ENCODE data around the gene LIPC.
A peak's percentile ranks its signal among the peaks of the same experiment; 100 is the strongest.

LIPC gene

DNA sequence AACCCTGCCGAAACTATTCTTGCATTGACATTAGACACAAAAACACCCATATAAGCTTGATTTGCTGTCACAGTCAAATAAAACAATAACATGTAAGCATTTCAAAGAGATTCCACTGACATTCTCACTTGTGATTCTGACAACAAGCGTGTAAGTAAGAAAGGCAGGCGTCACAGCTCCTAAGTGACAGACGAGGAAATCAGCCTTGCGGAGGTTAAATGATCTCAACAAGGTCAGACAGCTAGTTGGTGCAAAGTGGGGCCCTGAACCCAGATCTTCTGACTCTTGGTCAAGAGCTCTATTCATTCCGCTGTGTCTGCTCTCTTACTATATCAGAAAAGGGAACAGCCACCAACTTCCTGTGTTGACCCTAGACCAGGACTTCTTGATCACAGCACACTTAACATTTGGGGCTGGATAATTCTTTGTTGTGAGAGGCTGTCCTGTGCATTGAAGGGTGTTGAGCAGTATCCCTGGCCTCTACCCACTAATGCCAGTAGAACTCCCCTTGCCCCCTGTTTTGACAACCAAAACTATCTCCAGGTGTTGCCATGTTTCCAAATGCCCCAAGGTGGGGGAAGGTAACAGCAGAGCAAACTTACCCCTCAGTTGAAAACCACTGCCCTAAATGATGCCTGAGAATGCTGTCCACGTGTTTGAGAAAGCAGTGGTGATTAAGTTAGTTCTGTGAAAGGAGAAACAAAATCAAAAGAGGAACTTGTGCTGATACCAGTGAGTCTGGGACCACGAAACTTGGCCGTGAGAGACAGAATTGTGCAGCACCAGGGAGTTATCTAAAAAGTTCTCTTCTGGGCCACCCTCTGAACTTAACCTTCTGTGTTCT, 86.1 kb downstream of the LIPC start:
- FAIRE-seq (no peak), DNase-seq (ENCODE audit: insufficient read length, low spot score) (no peak)
- TF ChIP-seq POLR2A (IDR thresholded peaks at IDR 0.05; ENCODE audit: low read depth, low read length) = no peak

DNA sequence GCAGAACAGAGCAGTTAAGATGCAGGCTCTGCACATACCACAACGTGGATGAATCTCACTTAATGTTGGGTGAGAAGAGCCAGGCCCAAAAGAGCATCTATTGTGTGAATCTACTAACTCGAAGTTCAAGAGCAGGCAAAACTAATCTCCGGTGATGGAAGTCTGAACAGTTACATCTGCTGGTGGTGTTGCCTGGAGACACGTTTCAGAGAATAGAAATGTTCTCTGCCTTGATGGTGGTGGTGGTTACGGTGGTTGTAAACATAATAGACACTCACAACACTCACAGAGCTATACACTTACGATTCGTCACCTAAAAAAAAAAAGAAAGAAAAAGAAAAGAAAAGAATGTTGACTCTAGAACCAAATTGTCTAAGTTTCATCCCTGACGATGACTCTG, 86.8 kb downstream of the LIPC start:
- DNase-seq (ENCODE audit: insufficient read length, low spot score) (no peak), FAIRE-seq (no peak)
- TF ChIP-seq POLR2A (IDR thresholded peaks at IDR 0.05; ENCODE audit: low read depth, low read length) = no peak

DNA sequence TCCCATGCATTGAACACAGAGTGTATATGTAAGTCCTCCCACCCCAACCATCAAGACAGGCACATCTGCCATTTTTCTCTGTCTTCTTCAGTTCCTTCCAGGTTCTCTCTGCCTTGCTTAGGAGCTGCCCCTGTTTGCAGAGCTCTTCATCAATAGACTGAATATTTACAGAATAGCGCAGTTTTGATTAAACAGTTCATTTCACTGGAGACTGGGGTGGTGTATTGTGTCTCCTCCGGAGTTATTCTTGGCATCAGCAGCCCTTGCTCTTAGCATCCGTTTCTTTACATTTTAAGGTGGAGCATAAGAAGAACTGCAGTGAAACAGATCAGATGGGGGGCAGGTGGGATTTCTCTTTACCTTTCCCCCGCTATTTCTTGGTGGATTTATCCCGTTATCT, 87.7 kb downstream of the LIPC start:
- FAIRE-seq = no peak
- no peak for DNase-seq (ENCODE audit: insufficient read length, low spot score)
- no peak for TF ChIP-seq POLR2A (IDR thresholded peaks at IDR 0.05; ENCODE audit: low read depth, low read length)

DNA sequence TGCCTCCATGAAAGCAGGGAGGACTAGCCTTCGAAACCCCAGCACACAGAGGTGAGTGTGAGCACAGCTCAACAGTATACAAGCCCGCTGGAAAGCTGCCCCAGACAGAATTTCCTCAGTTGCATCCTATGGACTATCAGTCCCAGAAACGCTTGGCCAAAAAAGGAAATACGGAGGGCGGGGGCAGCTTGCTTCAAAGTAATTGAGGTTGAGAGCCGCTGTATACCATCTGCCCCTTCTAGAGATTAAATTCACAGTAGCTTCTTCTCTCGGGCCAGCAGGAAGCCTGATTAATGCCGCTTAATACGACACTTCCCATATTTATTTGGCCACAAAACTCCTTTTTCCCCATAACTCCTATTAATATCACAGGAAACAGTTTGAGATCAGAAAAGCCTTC, 88.7 kb downstream of the LIPC start:
- no peak for FAIRE-seq

DNA sequence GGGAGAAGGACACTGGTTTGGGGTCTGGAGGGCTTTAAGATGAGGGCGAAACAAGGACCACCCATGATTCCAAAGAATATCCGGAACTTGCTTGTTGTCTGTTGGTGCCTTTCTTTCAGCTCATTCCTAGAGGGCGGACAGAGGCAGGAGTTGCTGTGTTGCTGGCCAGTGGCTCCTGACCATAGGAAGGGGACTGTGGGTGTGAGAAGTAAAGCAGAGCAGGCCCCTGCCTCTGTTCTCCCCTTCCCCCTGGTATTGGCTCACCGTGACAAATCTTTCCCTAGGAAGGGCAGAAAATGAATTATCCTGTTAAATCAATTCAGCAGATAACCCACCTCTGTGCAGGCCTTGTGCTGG, 89.1 kb downstream of the LIPC start:
- TF ChIP-seq POLR2A (IDR thresholded peaks at IDR 0.05; ENCODE audit: low read depth, low read length) = no peak
- DNase-seq (ENCODE audit: insufficient read length, low spot score) = no peak
- no peak for FAIRE-seq

More for the DNA sequence above, 88.7 kb downstream of the LIPC start:
- no peak for DNase-seq (ENCODE audit: insufficient read length, low spot score)
- no peak for TF ChIP-seq POLR2A (IDR thresholded peaks at IDR 0.05; ENCODE audit: low read depth, low read length)

DNA sequence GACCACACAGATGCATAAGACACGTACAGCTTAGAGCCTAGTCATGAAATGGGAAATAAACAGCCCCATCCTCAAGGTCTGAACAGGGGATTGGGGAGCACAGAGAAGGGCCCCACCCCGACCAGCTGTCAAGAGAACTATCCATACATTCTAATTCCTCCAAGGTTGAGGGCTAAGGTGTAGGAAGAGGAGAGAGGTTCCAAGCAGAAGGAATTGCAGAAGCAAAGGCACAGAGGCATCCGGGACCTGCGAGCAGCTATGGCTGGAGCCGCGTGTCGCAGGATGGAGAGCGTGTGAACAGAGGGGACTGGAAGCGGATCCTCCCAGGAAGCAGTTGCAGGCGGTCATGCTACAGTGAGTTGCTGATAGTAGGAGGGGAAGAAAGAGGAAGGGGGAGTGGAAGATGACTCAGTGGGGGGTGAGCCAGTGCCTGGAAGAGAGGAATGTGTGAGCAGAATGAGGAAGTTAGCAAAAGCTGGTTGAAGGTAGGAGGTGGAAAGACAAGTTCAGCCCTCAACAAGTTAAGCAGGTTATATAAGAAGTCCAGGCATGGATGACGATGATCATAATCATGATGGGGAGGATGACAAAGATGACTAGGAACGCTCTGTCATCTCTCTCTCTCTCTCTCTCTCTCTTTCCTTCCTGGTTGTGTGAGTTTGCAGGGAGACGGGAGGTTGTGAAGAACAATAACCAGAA, 89.7 kb downstream of the LIPC start:
- TF ChIP-seq POLR2A (IDR thresholded peaks at IDR 0.05; ENCODE audit: low read depth, low read length) = no peak
- DNase-seq (ENCODE audit: insufficient read length, low spot score) (peak; percentile 16), FAIRE-seq (no peak)

DNA sequence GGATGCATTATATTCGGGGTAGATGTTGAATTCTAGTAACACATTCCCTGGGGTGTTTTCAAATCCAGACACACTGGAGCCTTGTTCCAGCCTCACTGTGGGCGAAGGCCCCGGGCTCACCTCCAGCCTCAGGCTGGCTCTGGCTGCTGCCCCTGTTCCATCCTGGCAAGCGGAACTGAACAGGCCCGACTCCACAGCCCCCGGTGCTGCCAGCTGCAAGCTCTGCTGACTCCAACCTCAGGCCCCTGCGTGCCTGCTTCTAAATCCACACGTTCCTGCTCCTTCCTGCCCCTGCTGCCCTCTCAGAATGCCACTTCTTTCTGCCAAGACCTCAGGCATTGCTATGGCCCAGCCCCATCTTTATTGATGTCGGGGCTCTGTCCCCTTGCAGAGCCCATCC, 90.6 kb downstream of the LIPC start:
- FAIRE-seq (no peak), DNase-seq (ENCODE audit: insufficient read length, low spot score) (no peak)
- TF ChIP-seq POLR2A (IDR thresholded peaks at IDR 0.05; ENCODE audit: low read depth, low read length) = no peak

DNA sequence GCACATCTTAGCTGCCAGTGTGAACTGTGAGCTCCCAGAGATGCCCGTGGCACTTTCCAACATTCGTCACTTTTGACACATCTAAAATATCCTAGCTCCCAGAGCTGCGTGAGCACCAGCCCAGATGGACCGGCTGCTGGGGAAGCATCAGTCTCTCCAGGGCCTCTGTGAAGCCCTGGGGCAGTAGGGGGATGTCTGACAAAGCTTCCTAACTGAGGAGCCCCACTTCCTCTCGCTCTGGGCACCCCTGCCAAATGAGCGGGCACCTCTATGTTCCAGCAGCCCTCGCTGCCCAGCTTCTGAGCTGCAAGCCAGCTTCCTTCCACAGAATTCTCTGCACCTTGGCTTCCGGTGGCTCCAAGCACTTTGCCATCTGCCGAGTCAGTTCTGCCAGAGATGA, 91.1 kb downstream of the LIPC start:
- DNase-seq (ENCODE audit: insufficient read length, low spot score) = no peak
- TF ChIP-seq POLR2A (IDR thresholded peaks at IDR 0.05; ENCODE audit: low read depth, low read length) = no peak
- no peak for FAIRE-seq

DNA sequence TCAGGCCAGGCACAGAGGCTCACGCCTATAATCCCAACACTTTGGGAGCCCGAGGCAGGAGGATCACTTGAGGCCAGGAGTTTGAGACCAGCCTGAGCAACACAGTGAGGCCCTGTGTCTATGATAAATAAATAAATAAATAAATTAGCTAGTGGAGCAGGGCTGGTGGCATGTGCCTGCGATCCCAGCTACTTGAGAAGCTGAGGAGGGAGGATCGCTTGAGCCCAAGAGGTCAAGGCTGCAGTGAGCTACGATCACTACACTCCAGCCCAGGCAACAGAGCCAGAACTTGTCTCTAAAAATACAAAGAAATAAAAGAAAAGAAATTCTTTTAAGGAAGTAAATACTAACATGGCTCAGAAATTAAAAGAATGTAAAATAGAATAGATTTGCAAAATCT, 91.8 kb downstream of the LIPC start:
- no peak for TF ChIP-seq POLR2A (IDR thresholded peaks at IDR 0.05; ENCODE audit: low read depth, low read length)
- DNase-seq (ENCODE audit: insufficient read length, low spot score) (no peak), FAIRE-seq (no peak)

DNA sequence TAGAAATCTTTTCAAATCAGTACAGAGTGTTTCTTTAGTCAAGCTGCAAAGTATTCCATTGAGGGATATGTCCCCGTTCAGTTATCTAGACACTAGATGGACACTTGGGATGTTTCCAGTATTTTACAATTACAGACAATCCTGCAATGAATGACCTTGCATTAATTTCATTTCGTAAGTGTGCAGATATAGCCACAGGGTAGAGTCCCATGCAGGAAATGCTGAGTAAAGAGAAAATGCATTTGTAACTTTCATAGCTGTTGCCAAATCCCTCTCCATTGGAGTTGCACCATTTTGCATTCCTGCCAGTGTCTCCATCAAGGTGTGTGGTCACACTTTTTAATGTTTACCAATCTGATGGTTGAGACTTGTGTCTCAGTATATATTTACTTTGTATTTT, 92.5 kb downstream of the LIPC start:
- FAIRE-seq (no peak), DNase-seq (ENCODE audit: insufficient read length, low spot score) (no peak)
- no peak for TF ChIP-seq POLR2A (IDR thresholded peaks at IDR 0.05; ENCODE audit: low read depth, low read length)

DNA sequence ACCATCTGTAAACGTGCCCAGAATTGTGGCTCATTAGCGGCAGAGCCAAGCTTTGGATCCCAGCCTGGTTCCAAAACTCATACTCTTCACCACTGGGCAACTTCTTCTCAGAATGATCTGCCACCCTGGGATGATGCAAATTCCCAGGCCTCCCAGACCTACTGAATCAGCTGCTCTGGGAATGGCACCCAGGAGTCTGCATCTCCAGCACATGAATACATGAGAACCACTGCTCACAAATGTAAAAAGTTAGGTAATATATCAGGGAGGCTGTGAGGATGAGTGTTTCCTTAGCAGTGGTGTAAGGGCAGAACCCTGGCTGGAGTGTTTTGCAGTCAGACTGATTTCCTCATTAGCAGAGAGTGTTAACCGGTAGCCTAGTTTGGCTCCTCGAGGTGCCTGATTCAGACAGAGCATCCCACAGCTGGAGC, 94.2 kb downstream of the LIPC start:
- TF ChIP-seq POLR2A (IDR thresholded peaks at IDR 0.05; ENCODE audit: low read depth, low read length) = no peak
- FAIRE-seq (no peak), DNase-seq (ENCODE audit: insufficient read length, low spot score) (no peak)

DNA sequence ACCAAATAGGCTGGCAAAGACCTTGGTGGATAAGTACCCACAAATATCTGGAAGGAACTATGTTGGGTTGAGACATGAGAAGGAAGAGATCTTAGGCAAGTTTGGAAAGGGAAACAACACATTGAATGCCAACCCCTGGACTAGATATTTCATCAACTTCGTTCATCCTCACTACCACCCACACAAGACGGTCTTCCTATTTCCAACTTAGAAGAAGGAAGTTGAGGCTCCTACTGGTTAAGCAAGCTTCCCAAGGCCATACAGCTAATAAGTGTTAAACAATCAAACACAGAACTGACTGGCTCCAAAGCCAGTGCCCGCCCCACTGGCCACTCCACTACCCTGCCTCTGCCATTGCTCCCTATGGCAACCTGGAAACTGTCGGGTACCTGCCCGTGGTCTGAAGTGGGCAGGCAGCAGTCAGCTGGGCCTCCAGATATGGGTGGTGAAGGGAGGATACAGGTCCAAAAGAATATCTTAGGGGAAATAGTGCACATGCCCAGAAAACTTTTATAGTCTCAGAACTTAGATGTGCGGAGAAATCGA, 94.9 kb downstream of the LIPC start:
- FAIRE-seq (no peak), DNase-seq (ENCODE audit: insufficient read length, low spot score) (no peak)
- TF ChIP-seq POLR2A (IDR thresholded peaks at IDR 0.05; ENCODE audit: low read depth, low read length) = no peak

DNA sequence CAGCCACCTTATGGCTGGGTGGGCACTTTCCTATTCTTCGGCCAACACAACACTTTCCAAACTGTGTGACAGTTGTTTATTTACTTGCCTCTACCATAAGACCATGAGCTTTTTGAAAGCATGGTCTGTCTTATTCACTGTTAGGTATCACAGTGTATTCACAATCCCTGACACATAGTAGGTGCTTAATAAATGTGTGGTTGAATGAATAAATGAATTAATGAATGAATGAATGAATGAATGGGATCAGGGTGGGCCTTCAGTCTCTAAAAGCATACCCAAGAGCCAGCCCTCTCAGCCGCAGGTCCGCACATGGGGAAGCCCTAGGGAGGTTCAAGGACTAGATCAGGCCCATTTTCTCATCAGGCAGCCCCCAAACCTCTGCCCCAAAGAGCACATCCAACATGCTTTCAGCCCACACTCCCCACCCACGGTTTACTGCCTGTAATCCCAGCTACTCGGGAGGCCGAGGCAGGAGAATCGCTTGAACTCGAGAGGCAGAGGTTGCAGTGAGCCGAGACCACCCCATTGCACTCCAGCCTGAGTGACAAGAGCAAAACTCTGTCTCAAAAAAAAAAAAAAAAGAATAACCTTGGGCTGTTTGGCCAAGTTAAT, 95.9 kb downstream of the LIPC start:
- TF ChIP-seq POLR2A (IDR thresholded peaks at IDR 0.05; ENCODE audit: low read depth, low read length) = no peak
- DNase-seq (ENCODE audit: insufficient read length, low spot score) = no peak
- no peak for FAIRE-seq

DNA sequence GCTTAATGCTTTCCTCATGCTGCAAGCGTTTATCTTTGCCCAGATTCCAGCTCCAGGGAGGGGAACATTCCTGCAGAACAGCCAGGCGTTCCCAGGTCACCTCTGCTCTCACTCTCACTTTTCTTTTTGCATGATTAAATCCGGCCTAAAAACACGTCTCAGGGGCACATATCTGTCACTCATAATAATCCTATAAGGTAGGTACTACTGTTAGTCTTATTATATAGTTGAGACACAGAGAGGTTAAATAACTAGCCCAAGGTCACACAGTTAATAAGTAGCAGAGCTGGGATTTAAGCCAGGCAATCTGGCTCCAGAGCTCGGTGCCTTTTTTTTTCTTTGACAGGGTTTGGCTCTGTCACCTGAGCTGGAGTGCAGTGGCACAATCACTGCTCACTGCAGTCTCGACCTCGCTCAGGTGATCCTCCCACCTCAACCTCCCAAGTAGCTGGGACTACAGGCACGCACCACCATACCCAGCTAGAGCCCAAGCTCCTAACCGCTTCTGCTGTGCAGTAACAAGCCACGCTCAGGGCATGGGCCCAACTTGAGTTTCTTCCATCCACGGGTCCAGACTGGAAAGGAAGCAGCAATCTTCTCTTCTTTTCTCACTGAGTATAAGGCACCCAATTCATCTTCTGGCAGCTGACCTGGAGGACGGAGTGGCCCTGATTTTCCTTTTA, 96.5 kb downstream of the LIPC start:
- no peak for FAIRE-seq
- TF ChIP-seq POLR2A (IDR thresholded peaks at IDR 0.05; ENCODE audit: low read depth, low read length) = no peak
- no peak for DNase-seq (ENCODE audit: insufficient read length, low spot score)
